Neuronal stem cell (in vitro differentiated cells): ENCODE results near the gene ASTL.

Source experiments
- DNase-seq: peaks from one replicate; pipeline ENCODE4 v3.0.0-alpha.2; 2013; ENCODE audit warnings: low spot score
- H2AFZ ChIP-seq: one replicate; pipeline ENCODE4 v1.6.1; 2013; ENCODE audit warnings: mild to moderate bottlenecking, low read length, inconsistent platforms
- H2AK5ac ChIP-seq: 2 replicates; pipeline ENCODE4 v1.6.1; 2013; ENCODE audit warnings: low read depth, mild to moderate bottlenecking, inconsistent platforms, low read length, moderate library complexity, mixed read lengths
- H2BK120ac ChIP-seq: 2 replicates; pipeline ENCODE4 v1.6.1; 2013; ENCODE audit warnings: low read depth, mild to moderate bottlenecking, inconsistent platforms, low read length, moderate library complexity, mixed read lengths
- H2BK12ac ChIP-seq: one replicate; pipeline ENCODE4 v1.6.1; 2013; ENCODE audit warnings: low read length, inconsistent platforms
- H2BK15ac ChIP-seq: 2 replicates; pipeline ENCODE4 v1.6.1; 2013; ENCODE audit warnings: mild to moderate bottlenecking, low read length, inconsistent platforms, mixed read lengths
- H2BK5ac ChIP-seq: one replicate; pipeline ENCODE4 v1.6.1; 2013; ENCODE audit warnings: inconsistent platforms, mild to moderate bottlenecking, low read length, moderate library complexity
- H3K14ac ChIP-seq: one replicate; pipeline ENCODE4 v1.6.1; 2013; ENCODE audit warnings: low read length, inconsistent platforms
- H3K18ac ChIP-seq: 2 replicates; pipeline ENCODE4 v1.6.1; 2013; ENCODE audit warnings: low read length, inconsistent platforms
- H3K23ac ChIP-seq: 2 replicates; pipeline ENCODE4 v1.6.1; 2013; ENCODE audit warnings: low read depth, mild to moderate bottlenecking, mixed read lengths, low read length, inconsistent platforms; ENCODE audit not compliant: poor library complexity
- H3K27ac ChIP-seq: replicated peaks from 3 replicates; pipeline ENCODE4 v1.5.1; 2013; ENCODE audit warnings: low read length, inconsistent platforms
- H3K27me3 ChIP-seq, 3 experiments: 2 replicates each; pipeline ENCODE4 v1.6.1; 2013; ENCODE audit warnings: low read length in 3 of 3, mild to moderate bottlenecking in 2 of 3, inconsistent platforms in 1 of 3, low read depth in 1 of 3, mixed read lengths in 1 of 3, moderate library complexity in 1 of 3; ENCODE audit not compliant: control insufficient read depth in 3 of 3, insufficient read depth in 3 of 3
- H3K36me3 ChIP-seq, 2 donors: replicated peaks in 1 of 2; 2 replicates each; pipeline ENCODE4 v1.6.1; 2013; ENCODE audit warnings: low read length in 2 of 2; ENCODE audit not compliant: control insufficient read depth in 2 of 2, insufficient read depth in 2 of 2
- H3K4ac ChIP-seq: 2 replicates; pipeline ENCODE4 v1.6.1; 2013; ENCODE audit warnings: inconsistent platforms, mild to moderate bottlenecking, low read length, moderate library complexity
- H3K4me1 ChIP-seq, 2 donors: 1 replicate in 1 of 2; 2 replicates in 1 of 2; pipeline ENCODE4 v1.6.1; 2013; ENCODE audit warnings: low read length in 2 of 2, low read depth in 1 of 2; ENCODE audit not compliant: control insufficient read depth in 2 of 2, insufficient read depth in 1 of 2
- H3K4me2 ChIP-seq: one replicate; pipeline ENCODE4 v1.6.1; 2013; ENCODE audit warnings: mild to moderate bottlenecking, low read length, inconsistent platforms; ENCODE audit not compliant: insufficient read depth, poor library complexity, severe bottlenecking
- H3K4me3 ChIP-seq, 2 donors: 2 replicates each; pipeline ENCODE4 v1.5.1; 2013; ENCODE audit warnings: low read length in 2 of 2, mild to moderate bottlenecking in 2 of 2, inconsistent platforms in 1 of 2, moderate library complexity in 1 of 2
- H3K79me1 ChIP-seq: one replicate; pipeline ENCODE4 v1.6.1; 2013; ENCODE audit warnings: low read depth, mild to moderate bottlenecking, inconsistent platforms, low read length, moderate library complexity
- H3K9ac ChIP-seq: one replicate; pipeline ENCODE4 v1.6.1; 2013; ENCODE audit warnings: mild to moderate bottlenecking, low read depth, low read length, inconsistent platforms; ENCODE audit not compliant: poor library complexity
- H3K9me3 ChIP-seq, 2 donors: replicated peaks in 1 of 2; 2 replicates each; pipeline versions ENCODE3 to v1.6.1; 2013; ENCODE audit warnings: low read length in 2 of 2, mild to moderate bottlenecking in 2 of 2, inconsistent platforms in 1 of 2, low read depth in 1 of 2, mixed read lengths in 1 of 2, moderate library complexity in 1 of 2; ENCODE audit not compliant: control insufficient read depth in 2 of 2, insufficient read depth in 1 of 2
- H4K8ac ChIP-seq: one replicate; pipeline ENCODE4 v1.6.1; 2013; ENCODE audit warnings: low read depth, mild to moderate bottlenecking, inconsistent platforms, low read length, moderate library complexity
- H4K91ac ChIP-seq: one replicate; pipeline ENCODE4 v1.6.1; 2013; ENCODE audit warnings: low read length, low read depth, mild to moderate bottlenecking, inconsistent platforms; ENCODE audit not compliant: poor library complexity
- WGBS, 2 donors: extraction: QIAGEN DNeasy Blood & Tissue Kit; methylation state at CpG; one replicate each; pipeline ENCODE4 v1.1.7; 2013; ENCODE audit warnings: missing lambda C conversion rate in 2 of 2, mixed read lengths in 1 of 2; ENCODE audit not compliant: insufficient read length in 2 of 2, insufficient replicate concordance in 1 of 2; ENCODE audit errors: extremely low coverage in 2 of 2; 5-methylcytosine and 5-hydroxymethylcytosine counted together

ASTL gene

DNA sequence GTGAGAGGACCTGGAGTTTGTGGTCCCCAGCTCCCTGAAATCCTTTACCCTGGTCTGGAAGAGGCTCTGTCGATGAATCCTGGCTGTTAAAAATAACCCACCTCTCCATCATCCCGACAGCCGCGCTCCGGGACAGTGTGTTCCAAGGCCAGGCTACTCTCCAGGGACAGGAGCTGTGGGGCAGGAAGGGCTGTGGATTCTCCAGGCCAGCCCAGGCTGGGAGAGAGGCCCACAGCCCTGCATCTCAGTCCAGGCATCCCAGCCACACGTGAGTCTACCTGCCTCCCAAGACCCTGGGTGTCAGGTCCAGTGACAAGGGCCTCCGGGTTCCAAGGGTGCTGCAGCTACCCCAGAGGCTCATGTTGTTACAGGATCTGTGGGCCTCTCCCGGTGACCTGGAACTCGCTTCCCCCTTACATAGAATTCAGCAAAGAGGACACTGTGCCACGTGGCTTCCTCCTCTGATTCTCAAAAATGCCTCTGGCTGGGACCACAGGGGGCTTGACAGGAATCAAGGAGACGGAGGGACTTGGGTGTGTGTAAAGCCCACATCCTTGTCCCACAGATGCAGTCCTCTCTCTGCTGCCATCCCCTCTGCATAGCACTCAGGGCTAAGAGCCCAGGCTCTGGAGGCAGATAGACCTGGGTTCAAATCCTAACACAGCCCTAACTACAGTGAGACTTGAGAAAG is 39.3 kb downstream of the ASTL start:
- Histone ChIP-seq H2AFZ (no peak overlapping the region), H3K79me1 (no peaks in the 10 kb centered on the region), H3K23ac (no peak overlapping the region), H2BK12ac (no peak overlapping the region), H3K9ac (no peak overlapping the region), H3K4me2 (no peak overlapping the region), H2BK5ac (peak overlapping the region; percentile 10), H3K18ac (peak overlapping the region; percentile 67), H3K14ac (no peak overlapping the region), H2BK15ac (no peak overlapping the region), H3K4me1 (peaks cover 0 to 12% of the 10 kb centered on the region in 2 donors), H3K9me3 (no peaks in the 10 kb centered on the region), H3K4ac (no peak overlapping the region), H2AK5ac (no peak overlapping the region), H3K27ac (no peak overlapping the region), H4K8ac (no peak overlapping the region), H3K4me3 (no peak overlapping the region), H3K36me3 (no peaks in the 10 kb centered on the region), H3K27me3 (peaks cover 0 to 3% (median 0%) of the 10 kb centered on the region in 3 experiments), H4K91ac (no peak overlapping the region), H2BK120ac (no peak overlapping the region)
- DNase-seq, result no peak
- WGBS, 2 donors, result no CpG with 5 or more reads among the region's 11 CpGs

DNA sequence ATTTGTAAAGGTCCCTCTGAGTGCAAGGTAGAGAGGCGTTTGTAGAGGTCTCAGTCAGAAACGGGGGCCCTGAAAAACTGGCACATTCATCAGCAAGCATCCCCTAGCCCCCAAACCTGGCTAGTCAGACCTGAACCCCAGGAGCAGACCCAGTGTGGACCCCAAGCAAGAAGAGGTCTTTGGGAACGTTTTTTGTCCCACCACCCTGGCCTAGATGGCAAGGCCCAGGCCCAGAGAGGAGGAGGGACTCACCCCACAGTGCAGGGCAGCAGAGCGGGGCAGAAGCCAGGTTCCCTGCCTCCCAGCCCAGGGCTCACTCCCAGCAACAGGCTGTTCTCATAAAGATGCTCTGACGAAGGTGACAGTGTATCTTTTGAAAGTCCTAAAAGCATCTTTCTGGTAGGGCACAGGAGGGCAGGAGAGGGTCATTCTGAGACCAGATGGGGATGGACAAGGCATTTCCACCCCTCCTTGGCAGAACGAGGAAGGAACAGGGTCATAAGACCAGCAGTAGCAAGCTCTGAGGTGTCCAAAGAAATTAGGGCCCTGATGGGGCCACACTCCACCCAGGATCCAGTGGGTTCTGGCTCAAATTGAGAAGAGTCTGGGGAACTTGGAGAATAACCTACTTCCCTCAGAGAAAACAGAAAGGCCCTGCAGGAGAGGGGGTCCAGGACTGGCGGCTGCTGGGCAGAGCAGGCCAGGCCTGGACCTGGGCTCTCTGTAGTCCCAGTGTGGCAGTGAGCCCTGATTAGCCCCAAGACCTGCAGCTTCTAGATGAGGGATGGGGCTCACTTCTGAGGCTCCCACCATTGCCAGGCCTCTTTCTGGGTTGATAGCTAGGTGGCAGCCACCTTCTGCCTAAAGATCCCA is 40.1 kb downstream of the ASTL start:
- Histone ChIP-seq H3K14ac (no peak overlapping the region), H3K4me2 (no peak overlapping the region), H3K79me1 (no peaks in the 10 kb centered on the region), H3K36me3 (no peaks in the 10 kb centered on the region), H2BK12ac (no peak overlapping the region), H2AK5ac (peak overlapping the region; percentile 37), H3K9ac (no peak overlapping the region), H2BK5ac (peak overlapping the region; percentile 10), H2AFZ (peak overlapping the region; percentile 29), H3K18ac (peak overlapping the region; percentile 67), H3K23ac (no peak overlapping the region), H3K4ac (no peak overlapping the region), H4K91ac (no peak overlapping the region), H2BK120ac (no peak overlapping the region), H2BK15ac (no peak overlapping the region), H3K9me3 (peaks cover 0 to 3% of the 10 kb centered on the region in 2 donors), H4K8ac (no peak overlapping the region), H3K4me3 (no peak overlapping the region), H3K27ac (no peak overlapping the region), H3K4me1 (peaks cover 0 to 10% of the 10 kb centered on the region in 2 donors), H3K27me3 (peaks cover 0 to 3% (median 0%) of the 10 kb centered on the region in 3 experiments)
- DNase-seq, result no peak
- no CpG with 5 or more reads among the region's 7 CpGs for WGBS, 2 donors

DNA sequence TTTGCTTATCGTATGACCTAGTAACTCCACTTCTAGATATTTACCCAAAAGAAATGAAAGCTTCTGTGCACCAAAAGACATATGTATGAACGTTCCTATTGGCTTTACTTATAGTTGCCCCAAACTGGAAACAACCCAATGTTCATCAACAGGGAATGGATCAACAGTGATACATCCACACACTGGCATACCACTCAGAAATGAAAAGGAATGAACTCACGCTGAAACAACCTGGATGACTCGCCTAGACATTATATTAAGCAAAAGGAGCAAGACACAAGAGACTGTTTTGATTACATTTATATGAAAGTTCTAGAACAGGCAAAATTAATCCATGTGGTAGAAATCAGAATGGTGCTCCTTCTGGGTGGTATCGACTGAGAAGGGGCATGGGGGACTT is 40.9 kb downstream of the ASTL start:
- no peak overlapping the region for H2AK5ac ChIP-seq
- no peaks in the 10 kb centered on the region for H3K36me3 ChIP-seq
- H3K27me3 ChIP-seq, result peaks cover 0 to 3% (median 0%) of the 10 kb centered on the region in 3 experiments
- no peak overlapping the region for H2BK15ac ChIP-seq
- H3K4me3 ChIP-seq, result no peak overlapping the region
- DNase-seq, result no peak
- no peak overlapping the region for H2BK5ac ChIP-seq
- no peak overlapping the region for H4K8ac ChIP-seq
- no peaks in the 10 kb centered on the region for H3K79me1 ChIP-seq
- H2AFZ ChIP-seq, result no peak overlapping the region
- no peak overlapping the region for H3K4me2 ChIP-seq
- H2BK120ac ChIP-seq, result no peak overlapping the region
- H2BK12ac ChIP-seq, result no peak overlapping the region
- peaks cover 0 to 9% of the 10 kb centered on the region in 2 donors for H3K4me1 ChIP-seq
- H3K18ac ChIP-seq, result no peak overlapping the region
- no peak overlapping the region for H3K4ac ChIP-seq
- H3K9me3 ChIP-seq, result peaks cover 0 to 3% of the 10 kb centered on the region in 2 donors
- H4K91ac ChIP-seq, result no peak overlapping the region
- WGBS, 2 donors, result no CpG with 5 or more reads among the region's 5 CpGs
- H3K23ac ChIP-seq, result no peak overlapping the region
- H3K27ac ChIP-seq, result no peak overlapping the region
- H3K14ac ChIP-seq, result no peak overlapping the region
- no peak overlapping the region for H3K9ac ChIP-seq

DNA sequence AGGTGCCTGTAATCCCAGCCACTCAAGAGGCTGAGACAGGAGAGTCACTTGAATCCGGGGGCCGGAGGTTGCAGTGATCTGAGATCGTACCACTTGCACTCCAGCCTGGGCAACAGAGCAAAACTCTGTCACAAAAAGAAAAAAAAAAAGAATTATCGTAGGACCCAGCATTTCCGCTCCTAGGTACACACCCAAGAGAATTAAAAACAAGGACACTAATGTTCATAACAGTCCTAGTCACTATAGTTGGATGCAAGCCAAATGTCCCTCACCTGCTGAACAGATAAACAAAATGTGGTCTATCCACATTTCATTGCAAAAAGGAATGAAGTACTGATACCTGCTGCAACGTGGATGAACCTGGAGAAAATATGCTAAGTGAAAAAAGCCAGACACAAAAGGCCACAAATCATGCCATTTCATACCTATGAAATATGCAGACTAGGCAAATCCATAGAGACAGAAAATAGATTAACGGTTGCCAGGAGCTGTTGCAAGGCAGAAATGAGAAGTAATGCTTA is 43.1 kb downstream of the ASTL start:
- no peak overlapping the region for H3K18ac ChIP-seq
- no peak overlapping the region for H3K4me2 ChIP-seq
- no peak overlapping the region for H2BK5ac ChIP-seq
- WGBS, 2 donors, result no CpG with 5 or more reads among the region's 7 CpGs
- no peak for DNase-seq
- no peaks in the 10 kb centered on the region for H3K36me3 ChIP-seq
- no peak overlapping the region for H3K9ac ChIP-seq
- H4K91ac ChIP-seq, result no peak overlapping the region
- no peak overlapping the region for H2BK120ac ChIP-seq
- no peak overlapping the region for H4K8ac ChIP-seq
- H3K23ac ChIP-seq, result no peak overlapping the region
- no peak overlapping the region for H2AFZ ChIP-seq
- H3K4ac ChIP-seq, result no peak overlapping the region
- no peak overlapping the region for H2BK15ac ChIP-seq
- H3K14ac ChIP-seq, result no peak overlapping the region
- no peak overlapping the region for H2AK5ac ChIP-seq
- H3K4me3 ChIP-seq, result no peak overlapping the region
- H3K27me3 ChIP-seq, result peaks cover 0 to 7% (median 0%) of the 10 kb centered on the region in 3 experiments
- H3K79me1 ChIP-seq, result no peaks in the 10 kb centered on the region
- H2BK12ac ChIP-seq, result no peak overlapping the region
- peaks cover 0 to 3% of the 10 kb centered on the region in 2 donors for H3K9me3 ChIP-seq
- no peak overlapping the region for H3K27ac ChIP-seq
- peaks cover 0 to 12% of the 10 kb centered on the region in 2 donors for H3K4me1 ChIP-seq
